CD14-positive monocyte (primary cell): ENCODE measurements around the gene MAST4. TPM values are rescaled to one million over a fixed set of nuclear protein-coding genes. Genes with fewer than 3 reads are reported as not detected.

Experiments
- DNase-seq, 3 donors: peaks; one replicate each; pipeline ENCODE4 v3.0.0-alpha.2; 2011 to 2022
- H2AFZ ChIP-seq: 2 replicates; pipeline ENCODE4 v1.6.0; 2012; ENCODE audit warnings: mild to moderate bottlenecking, low read depth, low read length, inconsistent platforms; ENCODE audit not compliant: insufficient read depth, poor library complexity, severe bottlenecking
- H3K27ac ChIP-seq, 2 donors: 1 replicate in 1 of 2; 2 replicates in 1 of 2; pipeline ENCODE4 v1.5.1; 2012 to 2013; ENCODE audit warnings: low read length in 2 of 2, control low read depth in 1 of 2, inconsistent platforms in 1 of 2, low read depth in 1 of 2, mild to moderate bottlenecking in 1 of 2
- H3K27me3 ChIP-seq, 2 donors: one replicate each; pipeline versions ENCODE4 v1.6.0 to v1.6.1; 2011 to 2013; ENCODE audit warnings: low read length in 2 of 2; ENCODE audit not compliant: control insufficient read depth in 2 of 2, insufficient read depth in 2 of 2
- H3K36me3 ChIP-seq, 2 donors: replicated peaks in 1 of 2; 1 replicate in 1 of 2; 2 replicates in 1 of 2; pipeline versions ENCODE4 v1.5.1 to v1.6.1; 2012 to 2013; ENCODE audit warnings: low read length in 2 of 2, control low read depth in 1 of 2, inconsistent platforms in 1 of 2, mild to moderate bottlenecking in 1 of 2; ENCODE audit not compliant: insufficient read depth in 2 of 2, control insufficient read depth in 1 of 2
- H3K4me1 ChIP-seq, 2 donors: 1 replicate in 1 of 2; 2 replicates in 1 of 2; pipeline versions ENCODE4 v1.5.1 to v1.6.1; 2012 to 2013; ENCODE audit warnings: low read length in 2 of 2, control low read depth in 1 of 2, inconsistent platforms in 1 of 2, mild to moderate bottlenecking in 1 of 2, moderate library complexity in 1 of 2; ENCODE audit not compliant: insufficient read depth in 2 of 2, control insufficient read depth in 1 of 2
- H3K4me2 ChIP-seq: replicated peaks from 2 replicates; pipeline ENCODE3; 2012; ENCODE audit warnings: low read length, moderate library complexity, mild to moderate bottlenecking; ENCODE audit not compliant: poor library complexity, severe bottlenecking; ENCODE audit errors: extremely low read depth
- H3K4me3 ChIP-seq, 3 experiments: fragments of 200-600 bp in 1 of 3; sonication (generic) in 1 of 3; replicated peaks in 1 of 3; 1 replicate in 2 of 3; 2 replicates in 1 of 3; pipeline ENCODE4 v1.5.1; 2011 to 2013; ENCODE audit warnings: low read length in 3 of 3, mild to moderate bottlenecking in 3 of 3, control low read depth in 2 of 3, low read depth in 2 of 3, inconsistent platforms in 1 of 3, moderate library complexity in 1 of 3
- H3K79me2 ChIP-seq: 2 replicates; pipeline ENCODE4 v1.6.0; 2012; ENCODE audit warnings: mild to moderate bottlenecking, control low read depth, inconsistent platforms, low read length, moderate library complexity; ENCODE audit not compliant: insufficient read depth
- H3K9ac ChIP-seq: 2 replicates; pipeline ENCODE4 v1.6.0; 2017; ENCODE audit warnings: low read length, mild to moderate bottlenecking; ENCODE audit not compliant: insufficient read depth, poor library complexity, severe bottlenecking
- H3K9me3 ChIP-seq, 2 donors: replicated peaks in 1 of 2; 1 replicate in 1 of 2; 2 replicates in 1 of 2; pipeline versions ENCODE4 v1.5.1 to v1.6.1; 2012 to 2013; ENCODE audit warnings: low read length in 2 of 2, control low read depth in 1 of 2; ENCODE audit not compliant: control insufficient read depth in 1 of 2, insufficient read depth in 1 of 2
- H4K20me1 ChIP-seq: 2 replicates; pipeline ENCODE4 v1.6.0; 2012; ENCODE audit warnings: mild to moderate bottlenecking, low read length, control low read depth, moderate library complexity; ENCODE audit not compliant: insufficient read depth
- H3K27ac Mint-ChIP-seq, 7 donors: one replicate each; pipeline ENCODE4 v1.8.0; 2020; ENCODE audit warnings: mild to moderate bottlenecking in 7 of 7, mixed read lengths in 7 of 7, moderate library complexity in 6 of 7, inconsistent platforms in 2 of 7
- H3K27me3 Mint-ChIP-seq, 3 donors: one replicate each; pipeline ENCODE4 v1.8.0; 2021 to 2022; ENCODE audit warnings: low read depth in 3 of 3, mild to moderate bottlenecking in 3 of 3, mixed read lengths in 3 of 3, moderate library complexity in 3 of 3, inconsistent platforms in 1 of 3
- H3K36me3 Mint-ChIP-seq, 2 donors: one replicate each; pipeline ENCODE4 v1.8.0; 2020; ENCODE audit warnings: mixed read lengths in 2 of 2, inconsistent platforms in 1 of 2, mild to moderate bottlenecking in 1 of 2
- H3K4me1 Mint-ChIP-seq: one replicate; pipeline ENCODE4 v1.8.0; 2020; ENCODE audit warnings: mild to moderate bottlenecking, mixed read lengths
- H3K4me3 Mint-ChIP-seq, 2 donors: one replicate each; pipeline ENCODE4 v1.8.0; 2020; ENCODE audit warnings: mild to moderate bottlenecking in 2 of 2, mixed read lengths in 2 of 2, moderate library complexity in 1 of 2
- H3K9me3 Mint-ChIP-seq, 7 donors: one replicate each; pipeline ENCODE4 v1.8.0; 2020 to 2022; ENCODE audit warnings: mixed read lengths in 7 of 7, mild to moderate bottlenecking in 6 of 7, moderate library complexity in 6 of 7, inconsistent platforms in 2 of 7
- CTCF ChIP-seq: fragments of 200-600 bp; IDR thresholded peaks from one replicate; pipeline ENCODE4 v1.8.0; 2022; ENCODE audit warnings: antibody characterized with exemption, mild to moderate bottlenecking
- WGBS: methylation state at CpG from one replicate; pipeline ENCODE4 v1.1.5; 2013; ENCODE audit warnings: missing lambda C conversion rate; ENCODE audit not compliant: insufficient coverage; 5-methylcytosine and 5-hydroxymethylcytosine counted together
- intact Hi-C, 2 donors: fragments of 100-400 bp; cut with micrococcal nuclease; formaldehyde crosslinking; loops; one replicate each; pipeline versions ENCODE4 v1.15.0 to v1.15.1; 2023
- polyA plus RNA-seq, 3 donors: library from polyadenylated mRNA; depleted of rRNA in 1 of 3; unstranded in 2 of 3; stranded (reverse) in 1 of 3; fragments of 300-500 nt in 2 of 3; fragments of >200 nt in 1 of 3; fragmentation: Illumina TruSeq in 2 of 3; gene quantifications; 1 replicate in 2 of 3; 2 replicates in 1 of 3; pipeline ENCODE4 v1.2.3, GENCODE V29; 2012 to 2021

The MAST4 gene
- polyA plus RNA-seq, 3 donors: 0.03 to 0.24 TPM; not detected in 1

- H3K36me3 ChIP-seq: no peaks in the 10 kb centered on the region
- Mint-ChIP-seq H3K27me3 (peaks cover 0 to 4% (median 2%) of the 10 kb centered on the region in 3 donors), H3K36me3 (no peaks in the 10 kb centered on the region), H3K27ac (no peak overlapping the region), H3K4me1 (peaks cover 26% of the 10 kb centered on the region), H3K9me3 (peaks cover 0 to 1% (median 0%) of the 10 kb centered on the region in 7 donors), H3K4me3 (no peak overlapping the region)
- H3K27me3 ChIP-seq: no peaks in the 10 kb centered on the region
- H3K27ac ChIP-seq: no peak overlapping the region
- TF ChIP-seq CTCF: no peak
- H3K4me2 ChIP-seq: no peak overlapping the region
- WGBS: 100% methylated on average over 1 of the region's 2 CpGs
- peaks cover 18 to 23% of the 10 kb centered on the region in 2 donors for H3K4me1 ChIP-seq
- H2AFZ ChIP-seq: no peak overlapping the region
- intact Hi-C loops: no loop called here
- no peak overlapping the region for H3K9ac ChIP-seq
- no peaks in the 10 kb centered on the region for H3K79me2 ChIP-seq
- H3K9me3 ChIP-seq: no peaks in the 10 kb centered on the region
- no peaks in the 10 kb centered on the region for H4K20me1 ChIP-seq
- no peak overlapping the region for H3K4me3 ChIP-seq
- no peak for DNase-seq
Observed at GRCh38 chr5:66727630-66728029, 131.4 kb downstream of the MAST4 start.

DNA sequence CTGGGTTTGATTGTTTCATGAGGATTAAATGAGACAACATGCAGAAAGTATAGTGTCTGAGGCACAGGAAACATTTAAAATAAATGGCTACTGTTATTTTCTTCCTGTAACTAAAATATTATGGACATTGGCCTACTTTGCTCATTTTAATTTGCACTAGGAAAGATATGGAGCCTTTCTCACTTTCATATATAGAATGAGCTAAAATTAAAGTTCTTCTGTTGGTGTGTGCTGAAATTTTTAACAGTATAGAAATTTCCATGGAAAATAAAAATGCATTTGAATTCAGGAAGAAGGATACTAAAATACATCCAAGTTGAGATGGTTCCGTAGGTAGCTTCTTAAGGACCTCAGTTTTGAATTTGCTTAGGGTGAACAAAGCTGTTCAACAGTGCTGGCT, 131.9 kb downstream of the MAST4 start:
- Histone ChIP-seq H3K27me3 (no peaks in the 10 kb centered on the region), H3K36me3 (no peaks in the 10 kb centered on the region), H3K9me3 (no peaks in the 10 kb centered on the region), H3K4me2 (no peak overlapping the region), H2AFZ (no peak overlapping the region), H3K27ac (no peak overlapping the region), H3K9ac (no peak overlapping the region), H4K20me1 (no peaks in the 10 kb centered on the region), H3K4me1 (peaks cover 14 to 19% of the 10 kb centered on the region in 2 donors), H3K4me3 (no peak overlapping the region), H3K79me2 (no peaks in the 10 kb centered on the region)
- intact Hi-C loops: no loop called here
- DNase-seq: no peak
- peaks cover 22% of the 10 kb centered on the region for H3K4me1 Mint-ChIP-seq
- H3K4me3 Mint-ChIP-seq: no peak overlapping the region
- peaks cover 0 to 1% (median 0%) of the 10 kb centered on the region in 7 donors for H3K9me3 Mint-ChIP-seq
- H3K27me3 Mint-ChIP-seq: peaks cover 0 to 4% (median 2%) of the 10 kb centered on the region in 3 donors
- no CpG with 5 or more reads among the region's 1 CpG for WGBS
- TF ChIP-seq CTCF: no peak
- H3K27ac Mint-ChIP-seq: no peak overlapping the region
- no peaks in the 10 kb centered on the region for H3K36me3 Mint-ChIP-seq
